ENCODE measurements around the gene CARMIL3.

Gene CARMIL3

DNA sequence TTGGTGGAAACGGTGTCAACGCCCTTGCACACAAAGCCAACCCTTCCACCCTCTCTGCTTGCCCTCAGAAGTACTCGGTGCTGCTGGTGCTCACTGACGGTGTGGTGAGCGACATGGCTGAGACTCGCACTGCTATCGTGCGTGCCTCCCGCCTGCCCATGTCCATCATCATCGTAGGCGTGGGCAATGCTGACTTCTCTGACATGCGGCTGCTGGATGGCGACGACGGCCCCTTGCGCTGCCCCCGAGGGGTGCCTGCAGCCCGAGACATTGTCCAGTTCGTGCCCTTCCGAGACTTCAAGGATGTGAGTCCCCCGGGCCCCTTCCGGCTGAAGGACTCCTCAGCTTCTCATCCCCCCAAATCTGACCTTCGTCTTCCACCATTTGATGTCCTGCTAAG is 25.3 kb downstream of the CARMIL3 start:
- DNase-seq: no peak

DNA sequence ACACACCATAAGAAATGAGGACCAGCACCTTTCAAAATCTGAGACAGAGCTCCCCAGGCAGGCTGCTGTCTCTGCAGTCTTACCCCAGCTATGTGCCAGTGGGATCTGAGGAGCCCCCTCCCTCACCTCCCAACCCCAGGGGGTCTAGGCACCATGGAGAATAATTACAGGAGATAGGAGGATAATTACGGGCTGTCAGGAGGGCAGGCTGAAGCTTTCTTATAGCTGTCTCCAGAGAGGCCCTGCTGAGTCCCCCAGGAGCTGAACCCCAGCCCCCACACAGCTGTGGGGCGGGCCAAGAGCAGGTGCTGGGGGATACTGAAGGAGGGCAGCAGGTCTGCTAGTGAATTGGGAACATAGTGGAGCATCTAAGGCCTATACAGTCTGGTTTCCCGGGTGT is 26.3 kb downstream of the CARMIL3 start:
- DNase-seq: no peak

DNA sequence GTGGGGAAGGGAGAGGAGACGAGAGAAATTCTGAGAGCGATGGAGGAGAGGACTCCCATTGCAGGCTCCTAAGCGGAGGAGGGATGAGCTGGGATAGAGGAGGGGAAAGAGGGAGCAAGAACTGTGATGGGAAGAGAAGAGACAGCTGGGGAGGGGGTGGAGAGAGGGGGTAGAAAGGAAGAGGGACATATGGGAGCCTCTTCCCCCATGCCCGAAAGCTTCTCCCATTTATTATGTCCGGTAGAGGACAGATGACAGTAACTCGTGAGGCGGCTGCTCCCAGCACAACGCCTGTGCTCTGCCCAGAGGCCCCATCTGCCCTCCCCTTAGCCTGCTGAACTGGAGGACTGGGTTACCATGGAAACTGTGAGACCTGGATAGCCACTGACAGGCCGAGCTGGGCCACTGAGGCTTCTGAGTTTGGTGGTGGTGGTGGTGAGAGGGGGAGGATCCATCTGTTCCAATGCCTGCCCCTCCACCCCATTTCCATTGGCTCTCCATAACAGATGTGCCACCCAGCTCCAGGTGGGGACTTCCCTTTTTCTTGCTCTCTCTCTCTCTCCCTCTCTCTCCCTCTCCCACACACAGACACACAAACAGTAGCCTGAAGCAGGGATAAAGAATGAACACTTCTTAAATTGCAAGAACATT is 27.8 kb downstream of the CARMIL3 start:
- DNase-seq: no peak

DNA sequence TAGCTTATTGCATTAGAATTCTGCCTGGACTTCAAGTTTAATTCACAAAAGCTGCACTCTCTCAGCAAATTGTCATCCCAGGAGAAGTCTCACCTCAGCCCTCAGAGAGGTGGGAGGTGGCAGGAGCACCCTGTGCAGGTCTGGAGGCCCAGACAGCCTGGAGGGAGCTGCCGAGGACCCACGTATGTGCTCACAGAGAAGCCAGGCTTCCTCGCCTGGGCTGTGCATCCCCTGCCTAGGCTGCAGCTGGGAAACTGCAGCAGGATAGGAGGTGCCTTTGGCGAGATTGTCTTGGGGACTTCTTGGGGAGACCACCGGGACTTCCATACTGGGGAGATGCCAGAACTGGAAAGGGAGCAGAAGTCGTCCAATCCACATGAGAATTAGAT is 28.3 kb downstream of the CARMIL3 start:
- no peak for DNase-seq

DNA sequence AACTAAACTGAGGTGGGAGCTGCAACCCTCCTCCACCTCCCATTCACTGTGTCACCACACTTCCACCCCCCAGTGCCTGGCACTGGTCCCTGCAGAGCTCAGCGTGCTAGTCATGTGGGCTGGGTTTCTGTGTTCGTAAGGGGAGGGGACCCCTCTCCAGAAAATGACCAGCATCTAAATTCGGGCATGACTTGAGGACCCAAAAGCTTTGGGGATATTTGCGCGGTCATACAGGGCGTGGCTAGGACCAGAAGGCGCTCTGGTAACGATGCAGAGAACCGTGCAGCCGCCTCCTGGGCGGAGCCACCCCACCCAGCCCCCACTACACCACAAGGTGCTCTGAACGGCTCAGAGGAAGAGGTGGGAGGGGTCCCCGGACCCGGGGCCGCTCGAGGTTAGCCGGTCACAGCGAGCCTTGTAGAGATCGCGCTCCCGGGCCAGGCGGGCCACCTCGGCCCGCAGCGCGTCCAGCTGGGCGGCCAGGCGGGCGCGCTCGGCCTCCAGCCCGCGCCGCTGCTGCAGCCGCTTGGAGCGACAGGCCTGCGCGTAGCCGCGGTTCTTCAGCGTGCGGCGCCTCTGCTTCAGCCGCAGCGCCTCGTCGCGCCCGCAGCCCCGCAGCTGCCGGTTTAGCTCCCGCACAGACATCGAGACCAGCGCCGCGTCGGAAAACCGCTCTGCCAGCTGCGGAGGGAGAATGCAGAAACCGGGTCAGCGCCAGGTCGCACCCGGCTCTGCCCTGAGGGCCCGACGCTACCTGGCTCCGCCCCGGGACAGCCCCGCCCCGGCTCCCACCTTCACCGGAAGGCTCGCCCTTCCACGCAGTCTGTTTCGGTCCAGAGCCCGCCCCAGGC is 29.3 kb downstream of the CARMIL3 start:
- peak; percentile 82 to 86 for DNase-seq

DNA sequence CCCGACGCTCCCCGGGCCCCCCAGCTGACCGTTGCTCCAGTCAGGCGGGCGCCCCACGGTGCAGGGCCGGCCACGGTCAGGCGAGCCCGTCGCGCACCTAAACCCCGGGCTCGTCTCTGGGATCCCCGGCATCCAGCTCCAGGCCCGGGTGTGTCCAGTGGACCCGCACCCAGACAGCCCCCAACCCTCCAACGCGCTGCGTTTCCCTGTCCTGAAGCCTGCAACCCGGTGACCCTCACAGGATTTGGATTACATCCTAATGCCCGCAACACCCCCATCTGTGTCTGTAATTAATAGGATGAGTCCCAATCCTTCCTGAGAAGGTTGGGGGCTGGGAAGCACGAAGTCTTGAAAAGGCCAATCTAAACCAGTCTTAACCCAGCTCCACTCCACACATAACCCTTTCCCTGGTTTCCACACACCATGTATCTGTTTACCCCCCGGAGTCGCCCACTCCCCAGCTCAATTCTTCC is 30.0 kb downstream of the CARMIL3 start:
- DNase-seq: no peak

DNA sequence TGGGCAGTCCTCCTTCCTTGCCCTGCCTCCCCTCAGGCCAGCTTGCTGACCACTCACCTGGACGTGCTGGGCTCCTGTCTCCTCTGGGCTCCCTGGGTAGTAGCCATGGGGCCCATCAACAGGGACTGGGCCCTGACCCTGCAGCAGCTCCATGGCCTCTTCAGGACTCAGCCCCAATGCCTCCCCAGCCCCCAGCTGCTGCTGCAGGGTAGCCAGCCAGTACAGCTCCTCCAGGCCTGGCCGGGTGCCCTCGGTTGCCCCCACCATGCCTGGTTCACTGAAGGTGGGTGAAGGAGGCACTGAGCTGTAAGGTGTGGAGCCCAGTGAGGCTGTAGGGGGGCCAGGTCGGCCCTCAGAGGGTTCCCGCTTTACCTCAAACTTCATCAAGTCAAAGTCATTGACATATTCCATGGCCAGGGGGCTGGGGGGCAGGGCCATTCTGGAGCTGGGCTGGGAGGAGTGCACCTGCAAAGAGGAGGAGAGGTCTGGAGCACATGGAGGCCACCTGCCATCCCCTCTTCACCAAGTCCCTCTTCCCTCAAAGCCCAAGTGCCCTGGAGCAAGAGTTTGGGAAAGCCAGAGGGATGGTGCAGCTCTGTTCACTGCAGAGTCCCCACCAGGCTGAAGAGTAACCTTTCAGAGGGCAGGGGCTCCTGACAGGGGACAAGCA is 30.7 kb downstream of the CARMIL3 start:
- DNase-seq: no peak

DNA sequence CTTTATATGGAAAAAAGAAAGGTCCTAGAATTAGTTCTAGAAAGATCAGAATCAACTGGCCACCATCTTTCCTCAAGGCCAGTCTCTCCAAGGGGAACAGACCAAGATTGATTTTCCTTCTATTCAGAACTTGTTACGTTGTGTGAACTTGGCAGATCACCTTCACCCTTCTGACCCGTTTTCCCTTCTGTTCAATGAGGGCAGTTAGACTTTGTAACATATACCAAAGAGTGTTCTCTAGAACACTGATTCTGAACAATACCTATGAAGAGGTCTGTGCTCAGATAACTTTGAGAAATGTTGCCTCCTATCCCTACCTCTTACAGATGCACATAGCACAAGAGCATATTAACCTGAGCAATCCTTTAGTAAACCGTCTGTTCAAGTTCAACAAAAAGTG is 31.7 kb downstream of the CARMIL3 start:
- no peak for DNase-seq

GRCh38 chr14:24084440-24084839 is 32.6 kb downstream of the CARMIL3 start:
- no peak for DNase-seq

- no peak for DNase-seq
Measured at GRCh38 chr14:24085215-24085614, 33.4 kb downstream of the CARMIL3 start.

- DNase-seq: no peak
Measured at GRCh38 chr14:24086193-24086955, 34.6 kb downstream of the CARMIL3 start.

GRCh38 chr14:24087004-24087403 is 35.2 kb downstream of the CARMIL3 start:
- DNase-seq: no peak

- DNase-seq: no peak
Measured at GRCh38 chr14:24088095-24088494, 36.3 kb downstream of the CARMIL3 start.

DNA sequence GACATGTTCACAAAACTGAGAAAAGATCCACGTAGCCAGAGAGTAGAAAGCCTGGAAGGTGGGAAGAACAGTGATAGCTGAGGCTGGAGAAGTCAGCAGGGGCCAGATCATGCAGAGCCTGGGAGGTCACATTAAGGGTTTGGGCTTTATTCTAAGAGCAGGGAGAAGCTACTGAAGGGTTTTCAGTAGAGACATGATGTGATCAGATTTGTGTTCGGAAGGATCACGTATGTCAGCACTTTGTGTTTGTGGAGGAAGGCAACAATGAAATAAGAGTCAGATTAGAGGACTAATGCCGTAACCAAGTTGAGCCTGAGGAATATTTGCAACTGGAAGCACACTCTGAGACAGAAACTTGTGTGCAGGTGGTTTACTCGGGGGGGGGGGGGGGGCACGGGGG is 38.1 kb downstream of the CARMIL3 start:
- no peak for DNase-seq

- no peak for DNase-seq
Measured at GRCh38 chr14:24092110-24092504, 40.3 kb downstream of the CARMIL3 start.

GRCh38 chr14:24092505-24093206 is 40.8 kb downstream of the CARMIL3 start:
- no peak for DNase-seq

DNA sequence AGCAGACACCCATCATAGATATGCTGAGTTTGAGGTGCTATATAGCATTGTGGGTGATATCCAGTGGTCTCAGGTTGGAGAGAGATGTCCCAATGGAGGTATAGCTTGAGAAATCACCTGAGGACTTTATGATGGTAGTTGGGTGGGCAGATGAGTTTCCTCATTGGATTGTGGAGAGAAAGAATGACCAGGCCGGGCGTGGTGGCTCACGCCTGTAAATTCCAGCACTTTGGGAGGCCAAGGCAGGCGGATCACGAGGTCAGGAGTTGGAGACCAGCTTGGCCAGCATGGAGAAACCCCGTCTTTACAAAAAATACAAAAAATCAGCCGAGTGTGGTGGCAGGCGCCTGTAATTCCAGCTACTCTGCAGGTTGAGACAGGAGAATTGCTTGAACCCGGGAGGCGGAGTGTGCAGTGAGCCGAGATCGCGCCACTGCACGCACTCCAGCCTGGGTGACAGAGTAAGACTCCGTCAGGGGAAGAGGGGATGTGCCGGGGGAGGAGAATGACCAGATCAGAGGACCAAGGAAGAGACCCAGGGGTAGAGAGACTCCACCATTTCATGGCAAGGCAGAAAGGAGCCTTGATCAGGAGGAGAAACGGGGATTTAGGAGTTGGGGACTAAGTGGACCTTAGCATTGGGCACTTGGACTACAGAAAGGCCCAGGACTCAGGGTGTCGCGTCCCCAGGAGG is 41.5 kb downstream of the CARMIL3 start:
- DNase-seq: no peak

DNA sequence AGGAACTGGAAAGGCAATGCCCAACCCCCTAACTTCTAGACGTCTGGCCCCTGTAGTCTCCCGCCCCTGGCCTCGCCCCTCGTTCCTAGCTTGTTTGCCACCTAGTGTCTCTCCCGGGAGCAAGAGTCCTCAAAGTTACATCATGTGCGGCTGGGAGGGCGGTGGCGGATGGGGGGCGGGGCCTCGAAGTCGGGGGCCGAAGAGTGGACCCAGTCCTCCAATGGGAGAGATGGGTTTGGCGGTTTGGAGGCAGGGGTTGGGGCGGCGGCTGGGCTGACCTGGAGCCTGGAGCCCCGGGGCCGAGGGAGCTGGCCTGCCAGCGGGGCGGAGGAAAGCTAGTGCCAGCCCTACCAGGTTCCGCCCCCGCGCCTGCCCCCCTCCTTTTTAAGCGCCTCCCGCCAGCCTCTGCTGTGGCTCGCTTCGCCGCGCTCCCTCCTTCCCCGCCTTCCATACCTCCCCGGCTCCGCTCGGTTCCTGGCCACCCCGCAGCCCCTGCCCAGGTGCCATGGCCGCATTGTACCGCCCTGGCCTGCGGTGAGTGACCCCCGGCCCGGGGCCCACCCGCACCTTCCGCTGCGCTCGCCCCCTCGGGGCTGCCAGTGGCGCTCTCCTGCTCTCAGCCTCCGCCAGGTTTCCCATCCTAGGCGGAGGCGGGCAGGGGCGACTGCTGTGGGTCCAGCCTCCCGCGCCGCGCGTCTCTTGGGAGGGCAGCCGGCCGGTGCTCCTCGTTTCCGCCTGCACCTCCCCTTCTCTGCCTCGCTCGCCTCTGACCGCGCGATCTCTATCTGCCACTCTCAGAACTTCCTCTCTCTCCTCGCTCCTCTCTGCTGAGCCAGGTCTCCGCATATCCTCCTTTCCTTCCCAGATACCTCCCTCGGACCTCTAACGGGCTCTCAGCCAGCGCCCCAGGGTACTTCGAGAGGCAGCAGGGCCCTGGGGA is 42.4 kb downstream of the CARMIL3 start, which contains the start of gene PCK2:
Gene PCK2, plus strand, starts transcription at position 411 of the 940 bp plus-strand sequence. Its CDS starts 95 bp downstream, at position 506.
- peak; percentile 87 to 91 for DNase-seq

DNA sequence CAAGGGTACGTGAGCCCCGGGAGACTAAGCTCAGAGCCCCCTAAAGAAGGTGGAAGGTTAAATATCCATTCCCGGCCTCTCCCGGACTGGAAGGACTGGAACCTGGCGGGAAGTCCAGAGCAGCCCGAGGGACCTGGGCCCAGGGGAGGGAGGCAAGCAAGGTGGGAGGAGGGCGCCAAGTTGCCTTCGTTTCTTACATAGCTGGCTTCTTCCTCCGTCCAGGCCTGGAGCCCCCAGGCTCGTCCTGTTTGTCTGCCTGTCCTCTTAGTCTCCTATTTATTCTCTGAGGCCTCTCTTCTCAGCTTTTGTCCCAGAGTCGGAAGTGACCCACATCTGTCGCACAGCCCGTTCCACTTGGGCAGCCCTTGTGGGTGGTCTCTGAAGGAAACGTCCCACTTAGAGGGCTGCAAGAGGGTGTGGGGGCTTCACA is 43.0 kb downstream of the CARMIL3 start:
- DNase-seq: no peak

Data from activated T-cell treated with anti-CD3 and anti-CD28 coated beads, Interleukin-2, amount 50 U/mL, for 48 hours (primary cell).